Hematopoietic multipotent progenitor cell treated with erythropoietin and hydrocortisone succinate and interleukin-3 and kit ligand, for 15 days (in vitro differentiated cells): ENCODE measurements around the gene LRRC51.
"Not testable (repeated sequence)": the region's sequence is repeated elsewhere in the genome, so short reads cannot be mapped to it uniquely, and the experiment has no call there.

Source experiments
- DNase-seq: peaks from one replicate; pipeline ENCODE4 v3.0.0-alpha.2; 2015; ENCODE audit warnings: low spot score

Gene LRRC51

GRCh38 chr11:72140661-72141060 is 60.0 kb downstream of the LRRC51 start:
- DNase-seq = no peak

- DNase-seq = no peak
Observed at GRCh38 chr11:72141066-72141465, 60.4 kb downstream of the LRRC51 start.

- DNase-seq = not testable (repeated sequence)
Observed at GRCh38 chr11:72142086-72142485, 61.4 kb downstream of the LRRC51 start.

GRCh38 chr11:72142543-72142942 is 61.9 kb downstream of the LRRC51 start:
- not testable (repeated sequence) for DNase-seq

GRCh38 chr11:72144807-72145565 is 64.3 kb downstream of the LRRC51 start:
- no peak for DNase-seq
